ENCODE data around the gene STAT6.

Gene STAT6

GRCh38 chr12:57048423-57049118 is 62.6 kb downstream of the STAT6 start:
- no peak for DNase-seq (ENCODE audit: low read depth)

GRCh38 chr12:57047981-57048380 is 63.2 kb downstream of the STAT6 start:
- DNase-seq (ENCODE audit: low read depth), result no peak

- no peak for DNase-seq (ENCODE audit: low read depth)
These were observed 63.9 kb downstream of the STAT6 start for GRCh38 chr12:57046947-57047890.

DNA sequence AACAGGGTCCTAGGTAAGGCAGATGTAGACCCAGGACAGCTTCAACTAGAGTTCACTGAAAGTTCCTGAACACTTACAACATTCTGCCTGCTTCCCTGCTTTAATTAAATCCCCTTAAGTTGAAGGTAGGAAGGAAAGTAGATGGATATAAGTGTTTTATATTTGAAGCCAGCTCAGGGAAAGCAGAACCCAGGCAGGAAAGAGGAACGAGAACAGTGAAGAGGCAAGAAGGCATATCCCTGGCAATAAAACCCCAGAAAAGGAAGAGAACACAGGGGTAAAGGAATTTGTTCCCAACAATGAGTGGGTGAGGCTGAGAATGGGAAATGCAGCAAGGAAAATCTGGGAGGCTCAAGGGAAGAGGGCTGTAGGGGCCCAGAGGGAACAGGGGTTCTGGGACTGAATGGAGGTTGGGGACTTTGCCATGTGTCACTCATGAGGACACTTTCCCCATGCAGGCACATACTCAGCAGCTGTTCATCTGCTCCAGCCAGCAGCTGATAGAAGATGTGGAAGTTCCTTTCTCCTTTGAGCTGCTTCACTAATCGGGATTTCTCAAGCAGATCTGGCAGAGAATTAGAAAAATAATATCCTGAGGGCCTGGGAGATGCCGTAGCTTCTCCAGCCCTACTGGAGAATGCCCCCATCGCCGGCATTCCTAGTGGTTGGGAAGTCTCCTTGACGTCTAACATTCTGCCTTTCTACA is 64.9 kb downstream of the STAT6 start:
- no peak for DNase-seq (ENCODE audit: low read depth)

Data from fibroblast of gingiva (primary cell).